OCI-M2 (cell line): ENCODE measurements around the gene WHAMM.
"Not testable (repeated sequence)": the region's sequence is repeated elsewhere in the genome, so short reads cannot be mapped to it uniquely, and the experiment has no call there.

ENCODE experiments used
- DNase-seq: peaks from one replicate; lab custom pipeline; 2025; ENCODE audit not compliant: unreplicated experiment; lab: John Stamatoyannopoulos, UW

The WHAMM gene

DNA sequence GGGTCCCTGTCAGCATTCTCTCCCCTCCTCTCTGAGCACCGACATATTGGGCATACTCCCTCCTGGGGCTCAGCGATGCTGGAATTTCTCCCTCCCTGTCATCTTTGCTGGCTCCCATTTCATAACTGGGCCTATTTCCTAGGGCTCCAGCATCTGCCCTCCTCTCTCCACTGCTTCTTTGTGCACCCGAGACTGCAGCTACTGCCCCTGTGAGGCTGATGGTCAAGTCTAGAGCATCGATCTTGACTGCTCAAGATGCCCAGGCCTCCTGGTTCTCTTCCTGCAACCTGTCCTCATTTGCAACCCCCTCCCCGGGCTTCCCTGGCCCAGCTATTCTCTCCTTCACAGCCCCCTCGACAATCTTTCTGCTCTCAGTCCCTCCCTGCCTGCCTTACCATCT is 53.5 kb downstream of the WHAMM start:
- no peak for DNase-seq

DNA sequence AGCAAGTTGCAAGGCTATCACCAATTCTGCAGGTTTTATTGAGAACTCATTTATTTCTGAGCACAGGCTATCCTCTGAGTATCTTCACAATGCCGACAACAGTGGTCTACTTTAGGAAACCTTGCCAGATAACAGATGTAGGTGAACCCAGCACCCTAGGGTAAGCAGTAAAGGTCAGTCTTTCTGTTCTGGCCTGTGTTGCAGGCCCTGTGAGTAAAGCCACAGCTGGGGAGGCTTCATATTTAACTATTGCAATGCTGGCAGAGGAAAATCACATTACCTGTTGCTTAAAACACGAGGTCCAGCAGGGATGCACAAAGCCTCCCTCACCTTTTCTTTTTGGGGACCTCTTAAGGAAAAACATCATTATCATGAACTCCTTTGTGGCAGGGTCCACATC is 55.5 kb downstream of the WHAMM start:
- DNase-seq = no peak

DNA sequence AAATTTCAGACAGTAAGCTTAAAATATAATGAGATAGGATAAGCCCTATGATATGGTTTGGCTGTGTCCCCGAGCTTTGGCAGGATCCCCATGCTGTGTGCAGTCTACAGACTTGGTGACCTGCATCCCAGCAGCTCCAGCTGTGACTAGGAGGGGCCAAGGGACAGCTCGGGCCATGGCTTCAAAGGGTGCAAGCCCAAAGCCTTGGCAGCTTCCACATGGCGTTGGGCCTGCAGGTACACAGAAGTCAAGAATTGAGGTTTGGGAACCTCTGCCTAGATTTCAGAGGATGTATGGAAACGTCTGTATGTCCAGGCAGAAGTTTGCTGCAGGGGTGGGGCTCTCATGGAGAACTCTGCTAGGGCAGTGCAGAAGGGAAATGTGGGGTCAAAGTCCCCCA is 56.2 kb downstream of the WHAMM start:
- DNase-seq = not testable (repeated sequence)

DNA sequence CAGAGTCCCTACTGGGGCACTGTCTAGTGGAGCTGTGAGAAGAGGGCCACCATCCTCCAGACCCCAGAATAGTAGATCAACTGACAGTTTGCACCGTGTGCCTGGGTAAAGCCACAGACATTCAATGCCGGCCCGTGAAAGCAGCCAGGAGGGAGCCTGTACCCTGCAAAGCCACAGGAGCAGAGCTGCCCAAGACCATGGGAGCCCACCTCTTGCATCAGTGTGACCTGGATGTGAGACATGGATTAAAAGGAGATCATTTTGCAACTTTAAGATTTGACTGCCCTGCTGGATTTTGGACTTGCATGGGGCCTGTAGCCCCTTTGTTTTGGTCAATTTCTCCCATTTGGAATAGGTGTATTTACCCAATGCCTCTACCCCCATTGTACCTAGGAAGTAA is 56.6 kb downstream of the WHAMM start:
- DNase-seq = not testable (repeated sequence)

DNA sequence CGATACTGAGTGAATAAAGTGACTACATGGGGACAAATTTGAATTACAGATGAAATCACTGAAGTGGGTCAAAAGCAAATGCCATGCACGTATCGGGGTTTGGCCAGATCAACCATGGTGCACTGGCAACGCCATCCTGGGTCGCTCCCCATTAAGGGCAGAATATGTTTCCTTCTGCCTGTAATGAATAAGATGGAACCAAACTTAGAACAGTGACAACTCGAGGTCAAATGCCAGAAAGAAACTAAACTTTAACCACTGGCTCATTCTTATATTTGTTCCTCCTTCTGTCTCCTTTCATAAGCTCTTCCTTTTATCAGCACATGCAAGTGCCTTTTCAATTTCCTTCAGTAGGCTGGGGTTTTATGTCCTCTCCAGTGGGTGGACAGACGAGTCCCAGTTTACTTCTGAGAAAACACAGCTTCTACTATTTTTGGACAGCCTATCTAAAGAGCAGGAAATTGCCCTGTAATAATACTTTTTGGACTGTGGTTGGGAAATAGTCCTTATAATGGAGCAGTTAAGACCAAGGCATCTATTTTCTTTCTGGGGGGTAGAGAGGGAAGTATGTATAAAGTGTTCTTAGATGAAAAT is 61.4 kb downstream of the WHAMM start:
- DNase-seq = peak; percentile 59

DNA sequence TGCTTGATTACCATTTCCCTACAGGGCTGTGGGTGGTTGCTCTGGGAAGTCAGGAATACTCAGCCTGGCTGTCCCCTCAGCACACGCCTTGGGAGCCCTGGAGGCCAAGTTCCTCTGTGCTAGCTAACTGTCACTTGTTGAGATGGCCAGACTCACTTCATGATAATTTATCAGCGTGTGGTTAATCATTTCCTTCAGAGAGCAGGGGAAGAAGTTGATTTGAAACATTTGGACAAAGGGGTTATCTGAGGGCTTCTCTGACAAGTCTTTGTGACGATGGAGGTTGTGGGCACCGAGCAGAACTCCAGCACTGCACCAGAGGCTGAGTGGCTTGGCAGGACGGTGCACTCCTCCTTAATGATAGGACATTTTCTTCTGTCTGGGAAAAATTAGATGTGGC is 61.9 kb downstream of the WHAMM start:
- DNase-seq = no peak

DNA sequence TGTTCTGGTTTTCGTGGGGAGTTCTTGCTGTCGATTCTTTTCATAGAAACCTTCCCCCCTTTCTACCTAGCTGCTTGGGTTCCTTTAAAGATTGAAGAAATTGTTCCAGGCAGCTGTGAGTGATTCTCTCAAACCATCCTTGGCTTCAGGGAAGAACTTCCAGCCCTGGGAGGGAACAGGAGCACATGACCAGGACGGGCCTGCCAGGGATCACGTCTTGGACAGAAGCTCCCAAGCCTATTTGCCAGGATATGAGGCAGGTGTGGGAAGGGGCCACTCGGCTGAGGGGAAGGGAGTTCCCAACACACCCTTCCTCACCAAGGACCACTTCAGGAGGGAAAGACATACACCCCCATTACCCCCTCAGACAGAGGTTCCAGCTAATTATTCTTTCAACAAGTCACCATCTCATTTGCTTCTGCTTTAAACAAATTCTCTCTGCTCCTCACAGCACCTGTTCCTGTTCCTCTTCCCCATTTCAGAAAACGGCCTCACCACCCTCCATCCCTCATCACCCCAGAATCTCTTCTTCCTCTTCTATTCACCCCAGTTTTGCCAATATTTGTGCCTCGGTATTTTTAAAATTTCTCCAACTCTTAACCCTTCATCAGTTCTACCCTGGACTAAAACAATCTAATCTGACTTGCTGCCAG is 62.5 kb downstream of the WHAMM start:
- DNase-seq = no peak

DNA sequence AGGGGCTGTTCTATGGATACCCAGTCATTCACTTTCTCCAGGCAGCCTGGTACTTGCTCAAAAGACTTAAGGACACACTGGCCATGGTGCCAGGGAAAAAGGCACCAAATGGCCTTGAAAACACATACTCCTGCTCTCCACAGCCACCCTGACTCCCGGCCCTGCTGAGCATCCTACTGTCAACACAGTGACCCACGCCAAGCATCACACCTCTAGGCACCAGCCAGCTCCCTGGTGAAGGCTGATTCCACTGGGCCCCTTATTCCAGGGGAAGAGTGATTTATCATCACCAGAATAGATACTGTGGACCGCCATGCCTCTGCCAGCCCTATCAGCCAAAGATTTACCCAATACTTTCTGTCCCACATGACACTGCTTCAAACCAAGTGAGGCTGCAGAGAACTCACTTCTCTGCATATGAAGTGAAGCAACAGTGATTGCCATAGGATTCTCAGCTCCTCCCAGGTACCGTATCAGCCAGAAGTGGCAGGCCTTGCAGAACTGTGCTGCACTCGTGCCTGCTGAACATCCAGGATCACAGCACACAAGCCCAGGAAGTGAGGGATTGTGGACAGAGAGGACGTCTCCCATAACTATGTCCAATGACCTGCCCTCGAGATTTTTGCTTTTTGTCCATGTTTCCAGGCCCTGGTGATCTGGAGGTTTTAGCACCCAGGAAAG is 63.7 kb downstream of the WHAMM start:
- no peak for DNase-seq

DNA sequence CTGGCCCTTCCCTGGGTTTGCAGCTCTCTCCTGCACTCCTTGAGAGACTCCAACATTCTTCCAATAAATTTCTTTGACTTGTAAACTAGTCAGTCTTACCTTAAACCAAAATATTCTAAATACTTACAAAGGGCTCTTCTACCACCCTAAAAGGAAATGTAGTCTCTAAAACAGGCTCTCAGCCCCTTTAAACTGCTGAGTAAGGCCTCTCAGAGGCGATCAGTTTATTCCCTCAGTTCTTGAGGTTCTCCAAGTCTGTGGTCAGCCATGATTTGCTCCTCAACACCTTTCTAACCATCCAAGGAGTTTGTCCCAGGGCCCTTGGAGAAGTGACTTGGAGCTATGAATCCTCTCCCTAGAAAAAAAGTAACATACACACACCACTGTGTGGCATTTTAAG is 64.8 kb downstream of the WHAMM start:
- no peak for DNase-seq

DNA sequence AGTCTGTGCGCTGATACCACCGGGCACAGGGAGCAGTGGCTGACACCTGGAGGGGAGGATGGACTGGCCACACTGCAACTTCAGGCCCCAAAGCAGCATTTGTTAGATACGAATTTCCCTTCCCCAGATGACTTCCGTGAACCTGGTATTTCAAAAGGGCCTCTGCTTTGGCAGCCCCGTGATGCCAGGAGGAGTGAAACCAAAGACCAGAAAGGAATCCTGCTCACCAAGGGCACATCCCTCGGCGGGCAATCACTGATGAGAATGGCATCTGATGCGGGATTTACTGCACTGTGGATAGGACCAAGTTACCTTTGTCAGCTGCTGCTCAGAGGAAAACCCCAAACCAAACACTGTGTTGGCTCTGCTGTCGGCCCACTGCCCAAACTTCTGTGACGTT is 65.5 kb downstream of the WHAMM start:
- no peak for DNase-seq

DNA sequence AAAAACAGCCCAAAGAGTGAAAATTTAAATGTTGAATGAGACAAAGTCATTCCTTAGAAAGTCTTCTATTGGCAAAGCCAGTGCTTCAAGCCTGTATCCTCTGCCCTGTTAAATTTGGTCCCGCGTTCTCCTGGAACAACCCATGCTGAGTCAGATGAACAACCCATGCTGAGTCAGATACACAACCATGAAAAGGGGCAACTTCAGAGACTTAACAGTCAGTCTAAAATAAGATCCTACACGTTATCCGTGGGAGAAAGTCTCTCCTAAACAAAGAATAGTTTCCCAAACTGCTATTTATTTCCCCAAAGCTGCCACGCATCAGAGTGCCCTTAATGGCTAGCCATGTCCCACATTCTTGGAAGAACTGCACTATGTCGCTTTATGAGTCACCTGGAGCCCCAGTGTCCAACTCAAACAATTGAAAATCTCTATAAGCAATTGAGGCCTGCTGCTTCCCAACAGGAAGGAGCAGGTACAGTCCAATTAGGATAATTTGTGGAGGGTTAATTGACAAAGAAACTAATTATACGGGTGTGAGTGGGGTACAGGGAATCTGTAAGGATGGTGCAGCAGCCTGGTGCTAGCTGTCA is 66.1 kb downstream of the WHAMM start:
- no peak for DNase-seq

DNA sequence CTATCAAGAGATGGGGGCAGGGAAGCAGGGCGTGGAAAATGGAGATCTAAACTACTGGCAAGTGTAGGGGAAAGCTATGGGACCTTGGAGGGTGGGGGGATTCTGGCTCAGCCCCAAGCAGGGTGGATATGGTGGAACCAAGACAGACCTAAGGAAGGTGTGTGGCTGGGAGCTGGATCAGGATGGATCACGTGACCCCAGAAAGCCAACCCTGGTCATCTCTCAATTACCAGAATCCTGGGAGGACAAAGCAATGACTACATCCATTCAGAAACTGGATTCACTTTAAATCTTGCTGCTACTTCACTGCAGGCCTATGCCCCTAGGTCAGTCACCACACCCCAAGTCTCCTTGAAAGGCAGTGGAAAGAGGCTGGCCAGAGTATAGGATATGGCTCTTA is 68.4 kb downstream of the WHAMM start:
- no peak for DNase-seq

DNA sequence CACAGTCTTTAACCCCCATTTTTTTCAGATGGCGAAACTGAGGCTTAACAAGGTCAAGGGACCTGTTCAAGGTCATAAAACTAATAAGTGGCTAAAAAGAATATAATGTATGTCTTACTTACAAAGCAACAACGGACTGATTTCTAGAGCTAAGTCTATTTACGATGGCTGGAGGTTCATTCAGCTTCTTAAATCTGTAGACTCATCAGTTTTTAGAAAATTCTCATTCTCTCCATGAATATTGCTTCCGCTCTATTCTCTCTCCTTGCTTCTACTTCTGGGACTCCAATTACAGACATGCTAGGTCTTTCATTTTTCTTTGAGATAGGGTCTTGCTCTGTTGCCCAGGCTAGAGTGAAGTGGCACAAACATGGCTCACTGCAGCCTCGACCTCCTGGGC is 68.9 kb downstream of the WHAMM start:
- no peak for DNase-seq

DNA sequence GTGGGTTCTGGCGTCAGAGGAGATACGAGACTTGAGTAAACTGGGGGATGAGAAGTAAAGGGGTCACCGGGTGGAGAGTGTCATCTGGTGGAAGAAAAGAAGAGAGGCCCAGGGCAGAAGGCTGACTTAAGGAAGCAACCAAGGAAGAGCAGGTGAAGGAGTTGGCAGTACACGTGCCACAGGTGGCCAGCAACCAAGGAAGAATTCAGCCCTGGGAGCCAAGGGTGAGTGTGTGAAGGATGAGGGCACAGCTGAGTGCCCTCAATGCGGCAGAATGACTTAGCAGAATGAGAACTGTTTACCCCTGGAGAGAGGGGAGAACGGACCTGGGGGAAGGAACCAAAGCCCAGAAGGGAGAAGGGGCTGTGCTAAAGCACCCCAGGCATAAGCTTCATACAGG is 71.3 kb downstream of the WHAMM start:
- no peak for DNase-seq

DNA sequence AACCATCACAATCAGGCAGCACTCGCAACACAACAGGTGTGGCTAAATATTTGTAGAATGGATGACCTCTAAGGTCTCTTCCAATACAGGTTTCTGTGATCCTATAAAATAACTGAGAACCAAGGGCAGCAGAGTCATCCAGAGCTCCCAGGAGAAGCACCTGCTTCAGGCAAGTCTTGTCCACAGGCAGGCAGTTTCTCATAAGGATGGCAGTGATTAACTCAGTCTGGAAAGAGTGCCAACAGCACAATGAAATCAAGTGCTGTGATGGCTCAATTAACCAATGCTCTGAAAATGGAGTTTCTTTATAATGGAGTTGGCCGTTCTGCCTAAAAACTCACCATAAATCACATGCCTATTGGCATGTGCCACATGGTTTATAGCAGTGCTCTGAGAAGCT is 72.3 kb downstream of the WHAMM start:
- DNase-seq = no peak

DNA sequence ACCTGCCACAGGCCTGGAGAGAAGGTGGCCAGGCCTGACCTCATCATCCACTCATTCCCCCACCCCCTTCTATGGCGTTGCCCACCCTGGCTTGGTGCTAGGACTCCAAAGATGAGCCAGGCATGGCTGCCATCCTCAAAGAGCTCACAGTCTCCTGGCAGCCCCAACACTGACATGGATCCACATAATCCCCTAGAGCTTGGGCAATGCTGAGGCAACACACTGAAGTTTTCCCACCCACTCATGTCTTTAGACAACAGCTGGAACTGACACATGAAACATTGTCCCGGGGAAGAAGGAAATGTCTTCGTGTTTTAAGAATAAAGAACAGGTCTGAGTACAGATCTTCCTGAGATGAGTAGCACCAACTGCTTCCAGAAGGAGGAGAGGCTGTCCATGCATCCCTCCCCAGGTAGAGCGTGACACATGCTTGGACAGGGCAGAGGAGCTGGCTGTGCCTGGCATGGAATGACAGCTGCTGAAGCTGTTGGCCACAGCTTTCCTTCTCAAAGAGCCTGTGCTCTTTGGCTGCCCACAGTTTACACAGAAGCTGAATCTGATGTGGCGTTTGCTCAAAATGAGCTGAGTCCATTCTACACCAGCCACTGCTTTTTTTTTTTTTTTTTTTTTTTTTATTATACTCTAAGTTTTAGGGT is 73.0 kb downstream of the WHAMM start:
- no peak for DNase-seq
